NCI-H2227 treated with DMSO at 0.1 percent for 48 hours (cell line): ENCODE results near the gene GRK6.
A peak's percentile ranks its signal among the peaks of the same experiment; 100 is the strongest.

Experiments
- DNase-seq: peaks from one replicate; lab custom pipeline; 2025; lab: John Stamatoyannopoulos, UW

The GRK6 gene

GRCh38 chr5:177426566-177427210, at the start of gene GRK6:
TSS of gene GRK6 (plus strand) at chr5:177426676. CDS start at chr5:177426846, 170 bp downstream.
- DNase-seq, result no peak

DNA sequence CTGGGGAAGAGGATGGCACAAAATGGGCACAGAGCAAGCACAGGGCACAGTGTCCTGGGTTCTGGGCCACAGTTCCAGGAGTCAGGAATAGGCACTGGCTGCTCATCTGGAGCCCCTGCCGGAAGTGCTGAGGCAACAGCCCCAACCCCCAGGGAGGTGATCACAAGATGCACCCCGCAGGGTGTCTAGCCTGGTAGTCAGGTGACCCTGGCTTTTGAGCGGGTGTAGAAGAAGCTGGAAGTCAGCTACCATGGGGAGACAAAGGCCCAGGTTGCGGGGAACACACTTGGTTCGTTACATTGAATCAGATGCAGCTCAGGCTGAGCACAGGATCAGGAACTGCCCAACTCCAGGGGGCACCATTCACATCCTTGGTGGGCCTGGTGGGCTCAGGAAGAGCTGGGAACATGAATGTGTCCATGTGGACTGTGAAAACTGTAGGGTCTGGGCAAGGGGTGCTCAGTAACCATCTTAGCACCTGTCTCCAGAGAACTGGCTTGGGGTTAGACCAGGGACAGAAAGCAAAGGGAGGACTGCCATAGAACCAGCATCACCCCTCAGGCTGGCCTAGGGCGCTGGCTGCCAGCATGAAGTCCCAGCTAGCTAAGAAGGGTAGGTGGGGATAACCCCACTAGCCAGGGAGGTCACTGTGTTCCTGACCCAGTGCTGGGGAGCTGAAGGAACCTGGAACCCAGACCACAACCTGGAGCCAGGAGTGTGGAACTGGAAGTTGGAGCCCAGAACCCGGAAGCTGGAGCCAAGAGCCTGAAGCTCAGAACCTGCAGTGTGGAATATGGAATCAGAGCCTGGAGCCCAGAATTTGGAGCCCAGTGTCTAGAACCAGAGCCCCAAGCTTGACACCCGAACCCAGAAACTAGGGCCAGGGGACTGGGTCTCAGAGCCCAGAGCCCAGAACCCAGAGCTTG, 48.4 kb upstream of the GRK6 start:
- DNase-seq, result no peak

GRCh38 chr5:177378884-177379883, 47.3 kb upstream of the GRK6 start:
- no peak for DNase-seq

DNA sequence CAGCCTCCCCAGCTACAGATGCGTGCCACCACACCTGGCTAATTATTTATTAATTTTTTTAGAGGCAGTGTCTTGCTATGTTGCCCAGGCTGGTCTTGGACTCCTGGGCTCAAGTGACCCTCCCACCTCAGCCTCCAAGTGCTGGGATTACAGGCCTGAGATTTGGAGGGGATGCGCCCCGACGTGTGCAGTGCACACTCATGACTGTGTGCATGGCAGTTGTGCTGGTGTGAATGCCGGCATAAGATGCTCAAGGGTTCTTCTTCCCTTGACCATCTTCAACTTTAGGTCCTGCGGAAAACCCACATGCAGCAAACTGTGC, 45.7 kb upstream of the GRK6 start:
- DNase-seq, result no peak

- no peak for DNase-seq
Measured at GRCh38 chr5:177382423-177383029, 44.0 kb upstream of the GRK6 start.

DNA sequence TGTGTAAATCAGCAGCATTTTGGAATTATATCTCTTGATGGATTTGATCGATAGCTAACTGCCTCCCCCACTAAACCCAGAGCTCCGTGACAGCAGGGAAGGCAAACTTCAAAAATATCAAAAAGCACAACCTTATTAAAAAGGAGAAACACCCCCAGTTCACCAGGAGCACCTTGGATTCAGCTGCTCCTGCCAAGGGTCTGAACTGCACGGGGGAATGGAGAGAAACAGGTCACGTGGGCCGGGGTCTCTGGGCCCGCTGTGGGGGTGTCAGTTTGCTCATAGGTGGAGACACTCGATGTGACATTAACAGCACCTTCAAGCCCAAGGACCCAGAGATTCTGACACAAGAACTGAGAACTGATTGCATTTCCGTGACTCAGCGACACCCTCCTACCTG, 43.3 kb upstream of the GRK6 start:
- no peak for DNase-seq

GRCh38 chr5:177384134-177384533, 42.3 kb upstream of the GRK6 start, which contains the start of gene SLC34A1:
TSS of gene SLC34A1 (plus strand) at chr5:177384434. CDS start at chr5:177385742, 1,308 bp downstream.
- DNase-seq, result no peak

DNA sequence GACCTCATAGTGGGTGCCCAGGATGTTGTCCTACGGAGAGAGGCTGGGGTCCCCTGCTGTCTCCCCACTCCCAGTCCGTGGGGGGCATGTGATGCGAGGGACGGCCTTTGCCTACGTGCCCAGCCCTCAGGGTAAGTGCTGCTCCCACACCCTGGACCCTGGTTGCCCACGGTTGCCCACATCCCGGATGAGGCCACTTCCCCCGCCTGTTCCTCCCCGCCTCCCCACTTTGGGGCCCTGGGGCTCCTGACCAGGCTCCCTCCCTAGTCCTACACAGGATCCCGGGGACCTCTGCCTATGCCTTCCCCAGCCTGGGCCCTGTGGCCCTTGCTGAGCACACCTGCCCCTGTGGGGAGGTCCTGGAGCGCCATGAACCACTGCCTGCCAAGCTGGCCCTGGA, 40.8 kb upstream of the GRK6 start:
- DNase-seq, result no peak

DNA sequence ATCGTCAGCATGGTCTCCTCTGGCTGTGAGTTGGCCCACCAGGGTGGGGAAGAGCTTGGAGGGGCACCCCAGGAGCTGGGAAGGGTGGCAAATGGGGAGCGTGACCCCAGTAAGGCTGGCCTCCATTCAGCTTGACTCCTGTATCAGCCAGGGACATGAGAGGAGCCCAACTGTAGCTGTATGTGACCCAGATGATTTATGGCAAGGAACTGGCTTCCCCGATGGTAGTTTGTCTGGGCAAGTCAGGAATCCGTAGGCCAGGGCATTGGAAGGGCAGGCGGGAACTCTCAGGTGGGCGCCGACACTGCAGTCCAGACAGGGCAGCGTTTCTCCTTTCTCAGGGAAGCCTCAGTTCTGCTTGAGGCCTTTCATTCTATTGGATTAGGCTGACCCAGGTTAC, 39.9 kb upstream of the GRK6 start:
- no peak for DNase-seq

GRCh38 chr5:177387405-177387804, 39.1 kb upstream of the GRK6 start:
- DNase-seq, result no peak

GRCh38 chr5:177388521-177389052, 37.9 kb upstream of the GRK6 start:
- no peak for DNase-seq

DNA sequence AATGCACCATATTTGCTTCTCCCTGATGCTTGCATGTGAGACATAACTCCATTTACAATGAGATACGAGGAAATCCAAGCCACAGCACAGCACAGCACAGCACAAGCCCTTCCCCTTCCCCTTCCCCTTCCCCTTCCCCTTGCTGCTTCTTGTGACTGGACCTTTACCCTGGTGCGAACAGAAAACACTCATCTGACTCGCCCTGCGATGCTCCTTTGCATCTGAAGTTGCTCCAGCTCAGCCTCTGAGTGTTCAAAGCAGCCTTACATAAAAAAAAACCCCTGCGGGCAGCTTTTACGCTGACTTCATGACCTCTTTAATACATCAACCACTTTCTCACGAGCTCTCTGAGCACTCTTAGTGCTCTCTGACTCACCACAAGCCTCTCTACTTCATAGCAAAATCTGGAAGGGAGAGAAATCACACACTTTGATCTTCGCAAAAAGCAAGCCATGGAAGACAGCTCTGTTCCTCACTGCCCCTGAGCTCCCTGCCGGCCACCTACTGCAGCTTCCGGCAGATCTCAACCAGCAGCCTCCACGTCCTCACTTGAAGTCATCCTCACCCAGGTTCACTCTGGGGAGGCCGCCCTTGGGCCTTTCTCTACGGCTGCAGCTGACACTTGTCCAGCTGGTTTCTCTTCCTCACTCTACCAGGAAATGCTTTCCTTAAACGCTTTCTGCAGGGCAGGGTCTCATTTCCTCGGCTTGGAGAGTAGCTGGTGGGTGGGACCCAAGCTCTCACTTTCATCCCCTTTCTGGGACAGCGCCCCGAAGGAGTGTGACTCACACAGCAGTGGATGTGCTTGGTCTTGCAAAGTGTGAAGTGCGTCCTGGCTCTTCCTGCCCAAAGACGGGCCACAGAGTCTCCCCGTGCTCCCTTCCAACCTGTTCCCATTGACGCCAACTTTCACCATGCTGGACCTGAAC, 37.0 kb upstream of the GRK6 start:
- DNase-seq, result no peak

- DNase-seq, result peak; percentile 71
Measured at GRCh38 chr5:177390363-177391300, 35.8 kb upstream of the GRK6 start.

GRCh38 chr5:177392765-177393164, 33.7 kb upstream of the GRK6 start:
- no peak for DNase-seq

- DNase-seq, result no peak
Measured at GRCh38 chr5:177393206-177393765, 33.2 kb upstream of the GRK6 start.

DNA sequence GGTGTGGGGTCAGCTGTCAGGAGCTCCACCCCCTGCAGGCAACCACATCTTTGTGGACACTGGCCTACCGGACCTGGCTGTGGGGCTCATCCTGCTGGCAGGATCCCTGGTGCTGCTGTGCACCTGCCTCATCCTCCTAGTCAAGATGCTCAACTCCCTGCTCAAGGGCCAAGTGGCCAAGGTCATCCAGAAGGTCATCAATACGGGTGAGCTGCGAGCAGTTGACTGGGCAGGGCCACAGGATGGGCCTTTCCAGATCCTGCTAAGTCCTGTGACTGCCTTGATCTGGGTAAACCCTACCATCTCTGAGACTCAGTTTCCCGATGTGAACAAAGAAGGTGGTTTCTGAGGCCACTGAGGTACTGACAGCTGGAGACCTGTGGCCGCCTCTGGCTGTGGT, 32.5 kb upstream of the GRK6 start:
- no peak for DNase-seq

- no peak for DNase-seq
Measured at GRCh38 chr5:177396078-177396477, 30.4 kb upstream of the GRK6 start.

GRCh38 chr5:177396807-177397206, 29.7 kb upstream of the GRK6 start:
- no peak for DNase-seq

DNA sequence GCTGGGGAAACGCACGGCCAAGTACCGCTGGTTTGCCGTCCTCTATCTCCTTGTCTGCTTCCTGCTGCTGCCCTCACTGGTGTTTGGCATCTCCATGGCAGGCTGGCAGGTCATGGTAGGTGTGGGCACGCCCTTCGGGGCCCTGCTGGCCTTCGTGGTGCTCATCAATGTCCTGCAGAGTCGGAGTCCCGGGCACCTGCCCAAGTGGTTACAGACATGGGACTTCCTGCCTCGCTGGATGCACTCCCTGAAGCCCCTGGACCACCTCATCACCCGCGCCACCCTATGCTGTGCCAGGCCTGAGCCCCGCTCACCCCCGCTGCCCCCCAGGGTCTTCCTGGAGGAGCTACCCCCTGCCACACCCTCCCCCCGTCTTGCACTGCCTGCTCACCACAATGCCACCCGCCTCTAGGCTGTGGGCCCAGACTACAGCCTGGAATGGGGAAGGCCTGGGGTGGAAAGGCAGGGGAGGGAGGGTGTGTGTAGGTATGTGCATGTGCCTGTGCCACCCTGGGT, 28.5 kb upstream of the GRK6 start:
- no peak for DNase-seq
